Loucy (cell line): ENCODE results near the gene MAP3K5.

ENCODE experiments used
- H2AFZ ChIP-seq: fragments of 200-600 bp; sonication (generic); 2 replicates; pipeline ENCODE4 v1.6.0; 2016; ENCODE audit warnings: antibody characterized with exemption, mild to moderate bottlenecking, low read length, moderate library complexity
- H3F3A ChIP-seq: fragments of 200-600 bp; 2 replicates; pipeline ENCODE4 v1.6.0; 2016; ENCODE audit warnings: antibody characterized with exemption, low read depth, mild to moderate bottlenecking
- H3K27me3 ChIP-seq: fragments of 200-600 bp; sonication (generic); 2 replicates; pipeline ENCODE4 v1.6.1; 2014; ENCODE audit warnings: low read length, mild to moderate bottlenecking; ENCODE audit not compliant: insufficient read depth, poor library complexity, severe bottlenecking
- H3K36me3 ChIP-seq: fragments of 200-600 bp; sonication (generic); 2 replicates; pipeline ENCODE4 v1.6.1; 2016; ENCODE audit warnings: low read length; ENCODE audit not compliant: insufficient read depth
- H3K4me1 ChIP-seq: fragments of 200-600 bp; sonication (generic); 2 replicates; pipeline ENCODE4 v1.5.1; 2014; ENCODE audit warnings: low read length, mild to moderate bottlenecking; ENCODE audit not compliant: insufficient read depth, poor library complexity, severe bottlenecking
- H3K4me2 ChIP-seq: fragments of 200-600 bp; sonication (generic); 2 replicates; pipeline ENCODE4 v1.6.0; 2014; ENCODE audit warnings: antibody characterized with exemption, low read length, low read depth, mild to moderate bottlenecking; ENCODE audit not compliant: poor library complexity, severe bottlenecking
- H3K4me3 ChIP-seq: fragments of 200-600 bp; sonication (generic); 2 replicates; pipeline ENCODE4 v1.5.1; 2014; ENCODE audit warnings: low read length, mild to moderate bottlenecking, mixed read lengths; ENCODE audit not compliant: poor library complexity, severe bottlenecking
- H3K79me2 ChIP-seq: fragments of 200-600 bp; sonication (generic); 2 replicates; pipeline ENCODE4 v1.6.1; 2014; ENCODE audit warnings: low read length; ENCODE audit not compliant: insufficient read depth
- H3K9ac ChIP-seq: fragments of 200-600 bp; sonication (generic); 2 replicates; pipeline ENCODE4 v1.6.0; 2014; ENCODE audit warnings: mild to moderate bottlenecking, low read depth, low read length, moderate library complexity; ENCODE audit not compliant: poor library complexity, severe bottlenecking
- H3K9me2 ChIP-seq: fragments of 200-600 bp; sonication (generic); replicated peaks from 2 replicates; pipeline ENCODE4 v1.6.1; 2016; ENCODE audit warnings: low read depth, low read length, mixed read lengths
- H3K9me3 ChIP-seq: fragments of 200-600 bp; sonication (generic); 2 replicates; pipeline ENCODE4 v1.6.1; 2014; ENCODE audit warnings: mild to moderate bottlenecking, antibody characterized with exemption, low read length, low read depth; ENCODE audit not compliant: insufficient read depth
- H4K20me1 ChIP-seq: fragments of 200-600 bp; sonication (generic); 2 replicates; pipeline ENCODE4 v1.6.0; 2014; ENCODE audit warnings: antibody characterized with exemption, low read length, mild to moderate bottlenecking; ENCODE audit not compliant: insufficient read depth, poor library complexity, severe bottlenecking
- EZH2phosphoT487 ChIP-seq: fragments of 200-600 bp; IDR thresholded peaks from 2 replicates; pipeline ENCODE4 v1.6.1; 2018; ENCODE audit warnings: antibody characterized with exemption, mild to moderate bottlenecking, moderate library complexity, borderline replicate concordance
- TF ChIP-seq, protein P1 (sequence below): fragments of 200-600 bp; sonication (generic); conservative IDR thresholded peaks from 2 replicates; pipeline ENCODE4 v1.5.1; 2014; ENCODE audit warnings: mild to moderate bottlenecking, antibody characterized with exemption, low read length

MAP3K5 gene

GRCh38 chr6:136752554-136752953, 39.7 kb downstream of the MAP3K5 start:
- Histone ChIP-seq H3K9me2 (no peaks in the 10 kb centered on the region), H3K36me3 (no peaks in the 10 kb centered on the region), H3K4me3 (no peak overlapping the region), H3F3A (no peaks in the 10 kb centered on the region), H4K20me1 (no peaks in the 10 kb centered on the region), H3K27me3 (no peaks in the 10 kb centered on the region), H3K4me1 (no peaks in the 10 kb centered on the region), H3K9me3 (no peaks in the 10 kb centered on the region), H2AFZ (no peak overlapping the region), H3K79me2 (no peaks in the 10 kb centered on the region), H3K4me2 (no peak overlapping the region), H3K9ac (no peak overlapping the region)
- TF ChIP-seq, protein P1, sequence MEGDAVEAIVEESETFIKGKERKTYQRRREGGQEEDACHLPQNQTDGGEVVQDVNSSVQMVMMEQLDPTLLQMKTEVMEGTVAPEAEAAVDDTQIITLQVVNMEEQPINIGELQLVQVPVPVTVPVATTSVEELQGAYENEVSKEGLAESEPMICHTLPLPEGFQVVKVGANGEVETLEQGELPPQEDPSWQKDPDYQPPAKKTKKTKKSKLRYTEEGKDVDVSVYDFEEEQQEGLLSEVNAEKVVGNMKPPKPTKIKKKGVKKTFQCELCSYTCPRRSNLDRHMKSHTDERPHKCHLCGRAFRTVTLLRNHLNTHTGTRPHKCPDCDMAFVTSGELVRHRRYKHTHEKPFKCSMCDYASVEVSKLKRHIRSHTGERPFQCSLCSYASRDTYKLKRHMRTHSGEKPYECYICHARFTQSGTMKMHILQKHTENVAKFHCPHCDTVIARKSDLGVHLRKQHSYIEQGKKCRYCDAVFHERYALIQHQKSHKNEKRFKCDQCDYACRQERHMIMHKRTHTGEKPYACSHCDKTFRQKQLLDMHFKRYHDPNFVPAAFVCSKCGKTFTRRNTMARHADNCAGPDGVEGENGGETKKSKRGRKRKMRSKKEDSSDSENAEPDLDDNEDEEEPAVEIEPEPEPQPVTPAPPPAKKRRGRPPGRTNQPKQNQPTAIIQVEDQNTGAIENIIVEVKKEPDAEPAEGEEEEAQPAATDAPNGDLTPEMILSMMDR = no peak
- no peak for TF ChIP-seq EZH2phosphoT487

- H2AFZ ChIP-seq = no peak overlapping the region
- no peak overlapping the region for H3K4me3 ChIP-seq
- no peak overlapping the region for H3K9ac ChIP-seq
- no peaks in the 10 kb centered on the region for H4K20me1 ChIP-seq
- TF ChIP-seq, protein P1 = no peak
- no peak for TF ChIP-seq EZH2phosphoT487
- H3K4me2 ChIP-seq = no peak overlapping the region
- no peaks in the 10 kb centered on the region for H3K36me3 ChIP-seq
- H3K79me2 ChIP-seq = no peaks in the 10 kb centered on the region
- H3K27me3 ChIP-seq = no peaks in the 10 kb centered on the region
- H3K9me2 ChIP-seq = no peaks in the 10 kb centered on the region
- no peaks in the 10 kb centered on the region for H3F3A ChIP-seq
- H3K4me1 ChIP-seq = no peaks in the 10 kb centered on the region
- H3K9me3 ChIP-seq = no peaks in the 10 kb centered on the region
These were observed 40.3 kb downstream of the MAP3K5 start for GRCh38 chr6:136751991-136752390.

DNA sequence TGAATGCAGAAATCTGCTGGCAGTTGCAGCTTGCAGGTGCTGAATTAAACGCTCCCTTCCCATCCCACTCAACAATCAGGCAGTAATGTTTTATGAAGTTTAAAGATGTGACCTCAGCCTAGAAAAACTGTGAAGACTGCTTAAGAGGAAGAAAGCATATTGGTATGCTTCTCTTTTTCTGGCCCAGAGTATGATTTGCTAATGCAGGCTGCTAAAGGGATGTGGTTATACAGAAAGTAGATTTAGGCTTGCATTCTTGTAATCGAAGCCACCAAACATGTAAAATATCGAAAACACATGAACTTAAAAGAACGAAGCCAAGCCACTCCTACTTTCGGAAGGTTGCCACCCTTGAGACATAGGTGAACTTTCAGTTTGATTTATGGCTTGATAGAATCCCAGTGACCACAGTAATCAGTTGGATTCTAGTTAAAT, 40.7 kb downstream of the MAP3K5 start:
- Histone ChIP-seq H4K20me1 (no peaks in the 10 kb centered on the region), H2AFZ (no peak overlapping the region), H3F3A (no peaks in the 10 kb centered on the region), H3K4me1 (no peaks in the 10 kb centered on the region), H3K4me3 (no peak overlapping the region), H3K9ac (no peak overlapping the region), H3K36me3 (no peaks in the 10 kb centered on the region), H3K4me2 (no peak overlapping the region), H3K9me3 (no peaks in the 10 kb centered on the region), H3K27me3 (no peaks in the 10 kb centered on the region), H3K9me2 (no peaks in the 10 kb centered on the region), H3K79me2 (no peaks in the 10 kb centered on the region)
- TF ChIP-seq EZH2phosphoT487 = no peak
- TF ChIP-seq, protein P1 = no peak
